ENCODE measurements around the gene HACD2.
"Not testable (repeated sequence)": the region's sequence is repeated elsewhere in the genome, so short reads cannot be mapped to it uniquely, and the experiment has no call there.

Gene HACD2

GRCh38 chr3:123522320-123523022, 62.4 kb downstream of the HACD2 start:
- no peak for DNase-seq

- DNase-seq: no peak
These were observed 63.5 kb downstream of the HACD2 start for GRCh38 chr3:123521179-123521969.

- no peak for DNase-seq
These were observed 64.2 kb downstream of the HACD2 start for GRCh38 chr3:123520656-123521055.

DNA sequence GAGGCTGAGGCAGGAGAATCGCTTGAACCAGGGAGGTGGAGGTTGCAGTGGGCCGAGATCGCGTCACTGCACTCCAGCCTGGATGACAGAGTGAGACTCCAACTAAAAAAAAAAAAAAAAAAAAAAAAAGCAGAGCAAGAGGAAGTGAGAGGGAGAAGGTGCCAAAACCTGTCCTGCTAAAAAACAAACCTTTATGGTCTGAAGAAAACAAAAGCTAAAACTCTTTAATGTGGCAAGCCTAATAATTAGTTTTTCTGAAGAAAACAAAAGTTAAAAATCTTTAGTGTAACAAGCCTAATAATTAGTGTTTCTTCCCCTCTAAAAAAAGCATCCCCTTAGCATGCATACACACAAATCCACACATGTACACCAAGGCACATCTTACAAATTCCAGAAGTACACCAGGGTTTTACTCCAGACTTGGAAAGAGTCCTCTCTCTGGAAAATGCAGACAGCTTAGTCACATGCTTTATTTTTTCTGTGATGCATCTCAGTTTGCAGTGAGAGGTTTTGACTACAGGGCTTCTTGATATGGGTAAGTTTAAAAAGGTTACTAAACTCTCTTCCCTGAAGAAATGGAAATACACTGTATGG, 65.9 kb downstream of the HACD2 start:
- DNase-seq: no peak

- DNase-seq: no peak
These were observed 73.1 kb downstream of the HACD2 start for GRCh38 chr3:123511726-123512125.

- DNase-seq: no peak
These were observed 73.8 kb downstream of the HACD2 start for GRCh38 chr3:123511084-123511483.

DNA sequence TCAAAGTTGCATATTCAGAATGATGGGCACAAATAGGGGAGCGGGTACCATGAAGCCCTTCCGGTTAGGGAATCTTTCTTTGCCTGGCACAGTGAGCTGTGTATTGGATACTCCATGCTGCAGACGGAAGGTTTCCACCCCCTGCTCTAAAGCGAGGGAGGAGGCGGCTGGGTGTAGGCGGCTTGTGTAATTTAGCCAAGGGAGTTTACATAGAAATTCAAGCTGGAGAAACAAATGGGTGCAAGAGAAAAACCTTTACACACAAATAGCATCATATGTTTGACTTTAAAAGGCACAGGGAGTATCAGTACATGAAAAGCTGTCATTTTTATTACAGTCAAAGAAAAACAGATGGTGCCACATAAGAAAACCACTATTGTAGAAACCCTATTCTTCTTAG, 76.7 kb downstream of the HACD2 start:
- no peak for DNase-seq

- DNase-seq: no peak
These were observed 79.0 kb downstream of the HACD2 start for GRCh38 chr3:123505820-123506219.

- DNase-seq: no peak
These were observed 81.7 kb downstream of the HACD2 start for GRCh38 chr3:123503203-123503602.

GRCh38 chr3:123499322-123499721, 85.5 kb downstream of the HACD2 start:
- no peak for DNase-seq

- DNase-seq: no peak
These were observed 86.1 kb downstream of the HACD2 start for GRCh38 chr3:123498761-123499160.

DNA sequence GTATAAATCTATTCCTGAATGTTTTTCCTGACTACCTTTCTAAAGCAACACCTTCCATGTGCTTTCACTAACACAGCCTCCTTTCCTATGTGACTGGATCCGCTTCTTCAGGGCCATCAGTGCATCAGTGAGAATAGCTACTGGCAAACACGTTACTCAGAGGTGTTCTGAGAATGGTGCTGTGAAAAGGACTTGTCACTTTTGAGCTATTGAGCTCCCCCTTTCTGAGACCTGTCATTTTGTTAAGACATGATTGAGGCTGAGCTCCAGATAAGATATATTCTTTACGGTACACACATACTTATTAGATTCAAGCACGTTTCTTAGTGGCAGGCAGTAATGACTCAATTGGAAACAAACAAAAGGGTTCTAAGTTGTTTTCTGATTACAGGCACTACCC, 90.9 kb downstream of the HACD2 start:
- no peak for DNase-seq

GRCh38 chr3:123491966-123492587, 92.8 kb downstream of the HACD2 start:
- DNase-seq: no peak

DNA sequence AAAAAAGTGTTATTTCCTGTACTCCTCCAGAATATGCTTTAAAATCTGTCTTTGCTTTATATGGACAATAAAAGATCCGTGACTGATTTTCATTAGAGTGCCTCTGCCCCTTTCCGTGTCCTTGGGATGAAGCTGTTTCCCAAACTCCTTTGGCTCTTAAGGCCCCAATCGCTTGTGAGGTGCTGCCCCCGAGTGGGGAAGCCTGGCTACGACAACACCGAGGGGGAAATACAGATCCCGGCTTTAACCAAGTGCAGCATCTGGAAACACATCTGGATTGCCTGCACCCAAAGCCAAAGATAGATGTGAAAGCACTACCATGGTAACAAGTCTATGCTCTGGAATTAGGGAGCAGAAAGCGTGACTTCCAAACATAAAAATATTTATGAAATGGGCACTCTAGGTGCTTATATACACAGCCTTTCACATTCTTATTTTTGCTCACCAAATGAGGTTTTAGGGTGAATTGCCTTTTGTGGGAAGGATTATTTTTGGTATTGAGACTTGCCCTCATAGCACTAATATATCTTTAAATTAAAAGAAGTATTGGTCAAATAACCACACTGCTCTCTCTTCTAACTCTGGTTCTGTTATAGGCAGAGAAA, 95.4 kb downstream of the HACD2 start:
- DNase-seq: peak; percentile 86

GRCh38 chr3:123488645-123489347, 96.1 kb downstream of the HACD2 start:
- DNase-seq: no peak

DNA sequence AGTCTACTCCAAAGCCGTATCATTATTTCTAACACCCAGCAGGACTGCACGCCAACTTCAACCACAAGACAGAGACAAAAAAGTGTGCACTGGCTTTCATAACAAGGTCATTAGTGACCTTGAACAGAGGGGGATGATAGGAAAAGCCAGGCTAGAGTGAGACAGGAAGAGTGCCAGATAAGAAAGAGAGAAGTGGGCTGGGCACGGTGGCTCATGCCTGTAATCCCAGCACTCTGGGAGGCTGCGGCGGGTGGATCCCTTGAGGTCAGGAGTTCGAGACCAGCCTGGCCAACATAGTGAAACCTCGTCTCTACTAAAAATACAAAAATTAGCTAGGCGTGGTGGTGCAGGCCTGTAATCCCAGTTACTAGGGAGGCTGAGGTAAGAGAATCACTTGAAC, 97.8 kb downstream of the HACD2 start:
- not testable (repeated sequence) for DNase-seq

DNA sequence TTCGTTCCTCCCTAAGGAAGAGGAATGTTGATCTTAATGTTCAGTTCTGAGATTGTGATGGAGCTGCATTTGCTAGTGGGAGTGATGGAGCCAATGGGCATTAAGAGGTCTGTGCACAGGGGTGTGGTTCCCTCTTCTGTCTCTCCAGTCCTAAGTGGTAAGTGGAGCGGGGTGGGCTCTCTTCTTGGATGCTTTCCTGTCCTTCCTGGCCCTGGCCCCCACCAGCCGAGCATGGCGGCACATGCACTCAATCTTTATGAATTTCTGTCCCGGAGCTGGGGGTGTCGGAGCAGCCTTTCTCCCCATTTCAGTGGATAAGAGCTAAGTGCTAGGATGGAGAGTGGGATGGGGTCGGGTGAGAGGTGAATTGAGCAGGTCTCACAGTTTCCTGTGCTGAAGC, 98.4 kb downstream of the HACD2 start:
- DNase-seq: no peak

DNA sequence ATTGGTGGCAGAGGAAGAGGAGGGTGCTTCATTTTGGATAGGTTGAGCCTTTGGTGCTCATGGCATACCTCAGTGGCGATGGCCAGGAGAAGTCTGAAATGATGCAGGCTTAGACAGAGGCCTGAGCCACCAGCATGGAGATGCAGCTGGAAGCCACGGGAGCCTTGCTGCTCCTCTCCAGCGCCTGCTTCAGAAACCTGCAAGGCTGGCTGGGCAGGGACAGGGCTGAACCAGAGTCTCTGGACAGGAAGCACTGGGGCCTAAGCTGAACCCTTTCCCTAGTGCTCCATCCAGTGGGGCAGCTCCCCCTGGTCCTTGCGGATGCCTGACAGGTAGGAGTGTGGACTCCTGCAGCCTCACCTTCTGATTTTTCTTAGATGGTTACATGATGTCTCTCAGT, 99.3 kb downstream of the HACD2 start:
- DNase-seq: no peak

DNA sequence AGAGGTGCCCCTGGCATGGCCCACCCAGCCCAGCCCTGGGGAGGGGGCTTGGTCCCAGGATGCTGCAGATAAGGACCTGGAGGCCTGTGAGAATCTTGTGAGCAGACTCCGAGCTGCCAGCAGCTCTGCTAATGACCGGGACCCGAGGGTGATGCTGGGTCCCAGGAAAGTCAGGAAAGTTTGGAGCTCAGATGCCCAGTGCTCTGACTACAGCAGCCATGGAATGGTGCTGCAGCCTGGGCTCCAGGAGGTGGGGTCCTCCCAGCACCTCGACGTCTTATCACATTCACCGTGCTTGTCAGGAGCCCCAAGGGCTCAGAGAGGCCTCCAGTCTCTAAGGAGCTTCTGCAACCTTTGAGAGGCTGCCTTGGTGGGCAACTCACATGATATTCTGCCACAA, 101.7 kb downstream of the HACD2 start:
- no peak for DNase-seq

DNA sequence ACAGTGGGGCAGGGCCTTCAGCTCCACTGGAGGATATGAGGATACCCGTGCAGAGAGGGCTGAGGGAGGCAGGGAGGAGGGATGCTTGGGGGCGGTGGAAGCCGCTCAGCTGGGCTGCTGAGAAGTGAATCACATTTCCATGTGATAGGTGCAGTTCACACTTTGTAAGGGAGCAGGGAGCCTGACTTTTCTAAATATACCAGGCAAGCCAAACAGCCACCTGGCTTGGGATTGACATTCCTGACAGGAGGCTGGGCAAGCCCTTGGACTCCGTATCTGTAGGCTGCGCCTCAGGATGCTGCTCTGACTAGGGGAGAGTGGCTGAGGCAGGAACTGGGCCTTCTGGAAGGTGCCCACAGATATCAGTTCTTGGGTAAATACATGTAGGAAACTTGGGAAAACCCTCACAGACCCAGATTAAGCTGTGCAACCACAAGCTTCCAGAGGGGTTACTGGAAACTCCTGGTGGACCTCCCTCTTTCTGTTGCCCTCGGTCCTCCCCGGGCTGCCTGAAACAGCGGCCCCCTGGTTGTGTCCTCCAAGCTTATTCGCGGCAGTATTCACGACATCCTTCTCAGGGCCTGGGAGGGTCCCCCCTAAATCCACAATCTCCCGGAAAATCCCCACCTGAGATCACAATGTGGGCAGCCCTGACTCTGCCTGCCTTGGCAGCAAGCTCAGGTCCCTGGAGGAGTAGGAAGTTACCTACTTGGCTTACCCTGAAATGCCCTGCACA, 103.0 kb downstream of the HACD2 start:
- no peak for DNase-seq

DNA sequence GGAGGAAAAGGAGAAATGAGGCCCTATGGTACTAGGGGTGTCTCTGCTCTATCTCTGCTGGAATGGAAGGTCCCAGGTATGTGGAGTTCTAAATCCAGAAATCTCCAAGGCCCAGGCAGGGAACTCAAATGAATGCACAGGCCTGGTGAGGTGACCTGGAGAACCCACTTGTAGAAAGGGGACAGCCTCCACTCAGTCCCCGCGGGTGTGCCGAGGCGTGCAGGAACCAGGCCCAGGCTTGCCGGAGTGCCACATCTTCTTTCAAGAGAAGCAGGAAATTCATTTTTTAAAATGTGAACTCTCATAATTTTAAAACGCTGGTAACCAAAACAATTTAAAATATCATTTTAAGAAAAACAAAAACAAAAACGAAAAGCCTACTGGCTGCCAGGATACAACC, 103.8 kb downstream of the HACD2 start:
- DNase-seq: no peak

DNA sequence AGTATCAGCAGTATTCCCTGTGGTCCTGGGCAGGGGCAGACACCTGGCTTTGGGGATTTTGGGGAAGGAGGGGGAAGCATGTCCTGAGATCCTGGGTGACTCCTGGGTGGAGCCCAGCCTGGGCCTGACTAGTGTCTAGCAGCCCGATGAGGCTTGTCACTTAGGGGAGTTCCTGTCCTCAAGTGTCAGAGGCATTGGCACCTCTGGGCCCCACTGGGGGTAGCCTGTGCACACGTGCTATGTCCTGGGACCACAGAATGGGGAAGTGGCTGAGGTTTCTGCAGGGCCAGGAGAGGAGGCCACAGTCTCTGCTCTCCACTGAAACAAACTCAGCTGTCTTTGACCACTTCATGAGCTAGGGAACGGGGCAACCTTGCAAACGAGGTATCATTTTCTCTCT, 104.4 kb downstream of the HACD2 start:
- DNase-seq: no peak

Data from right forelimb (tissue), 1 donor.